ENCODE results near the gene PARVG. TPM values are rescaled to one million over a fixed set of nuclear protein-coding genes. Genes with fewer than 3 reads are reported as not detected.

The PARVG gene
- total and polyA plus RNA-seq, 9 of the 15 experiments (the other 6 are each of a cell fraction or from before 2014, with no cell fraction given) = 0.35 TPM; not detected in 8

- ChIA-PET POLR2A (no interaction called here), CTCF (ENCODE audit: low intra/inter-chr PET ratio) (no interaction called here)
- no peaks in the 10 kb centered on the region for H3K9me3 ChIP-seq (replicated peaks; ENCODE audit: control insufficient read depth, insufficient read depth, low read depth, low read length)
- intact Hi-C loops (cut with micrococcal nuclease) = no loop called here
- FAIRE-seq = no peak
- no peaks in the 10 kb centered on the region for H3K9me1 ChIP-seq (ENCODE audit: control insufficient read depth, insufficient read depth, low read length)
- no peak overlapping the region for H3K27ac ChIP-seq (ENCODE audit: extremely low read depth, low read depth, low read length)
- no TSS peak for BruUV-seq (replicated peaks)
- H3K79me2 ChIP-seq (ENCODE audit: control insufficient read depth, insufficient read depth, low read length) = no peaks in the 10 kb centered on the region
- in situ Hi-C loops (cut with MboI) = no loop called here
- H3K4me2 ChIP-seq (ENCODE audit: insufficient read depth, low read length) = no peak overlapping the region
- H3K4me3 ChIP-seq = no peak overlapping the region
- H4K20me1 ChIP-seq (replicated peaks; ENCODE audit: control insufficient read depth, insufficient read depth, low read length) = no peaks in the 10 kb centered on the region
- H3K27me3 ChIP-seq (ENCODE audit: control insufficient read depth in 2 of 2, insufficient read depth in 2 of 2, low read length in 2 of 2) = peaks cover 0 to 17% of the 10 kb centered on the region in 2 experiments; a peak in 2 of 5 replicates
- TF ChIP-seq GATAD2B (IDR thresholded peaks at IDR 0.05; ENCODE audit: borderline replicate concordance) (no peak), NCOA4 (IDR thresholded peaks at IDR 0.05; ENCODE audit: partially characterized antibody) (no peak), POLR3A (IDR thresholded peaks at IDR 0.05; ENCODE audit: borderline replicate concordance, extremely low read depth, insufficient read depth, insufficient read length) (no peak), CHD7 (IDR thresholded peaks at IDR 0.05; ENCODE audit: low read depth, low read length) (no peak), GTF2A2 (tag; IDR thresholded peaks at IDR 0.05) (no peak), TAF7 (tag; IDR thresholded peaks at IDR 0.05) (no peak)
- H3K4me1 ChIP-seq (replicated peaks in 1 of 2; ENCODE audit: control insufficient read depth in 2 of 2, insufficient read depth in 2 of 2, low read length in 2 of 2) = no peaks in the 10 kb centered on the region
- WGBS (ENCODE audit: insufficient coverage, low coverage, missing lambda C conversion rate) = 0% methylated on average over 2 of the region's 4 CpGs
- DNase-seq (ENCODE audit: extremely low read depth in 1 of 4, low spot score in 3 of 4) = no peak
- ATAC-seq = no peak
- H2AFZ ChIP-seq (ENCODE audit: low read depth, low read length) = no peak overlapping the region
- H3K36me3 ChIP-seq (ENCODE audit: control insufficient read depth, insufficient read depth, low read length) = no peaks in the 10 kb centered on the region
- no peak overlapping the region for H3K9ac ChIP-seq (ENCODE audit: insufficient read depth in 1 of 2, low read depth in 2 of 2, low read length in 2 of 2)
These were observed 27.2 kb downstream of the PARVG start for GRCh38 chr22:44207981-44208317.

Data from K562 (cell line).